Adrenal gland (tissue), 12 donors: ENCODE data around the gene ADAMTS18. TPM values are rescaled to one million over a fixed set of nuclear protein-coding genes. Genes with fewer than 3 reads are reported as not detected.

ENCODE experiments used
- DNase-seq, 7 donors: peaks; one replicate each; pipeline ENCODE4 v3.0.0-alpha.2; 2019 to 2020
- H3K27ac ChIP-seq, 5 donors: fragments of 200-600 bp; sonication (generic) in 4 of 5; 1 replicate in 3 of 5; 2 replicates in 2 of 5; pipeline versions ENCODE4 v1.5.1 to v1.8.0; 2016 to 2020; ENCODE audit warnings: mild to moderate bottlenecking in 1 of 5
- H3K27me3 ChIP-seq: fragments of 200-600 bp; 2 replicates; pipeline ENCODE4 v1.8.0; 2021
- H3K36me3 ChIP-seq, 2 donors: fragments of 200-600 bp; replicated peaks in 1 of 2; 1 replicate in 1 of 2; 2 replicates in 1 of 2; pipeline versions ENCODE4 v1.5.1 to v1.8.0; 2018 to 2022
- H3K4me1 ChIP-seq, 2 donors: fragments of 200-600 bp; replicated peaks in 1 of 2; 1 replicate in 1 of 2; 2 replicates in 1 of 2; pipeline versions ENCODE4 v1.5.1 to v1.8.0; 2018 to 2021
- H3K4me3 ChIP-seq, 4 donors: fragments of 200-600 bp; sonication (generic) in 3 of 4; one replicate each; pipeline ENCODE4 v1.5.1; 2016 to 2018
- H3K9me3 ChIP-seq, 3 donors: fragments of 200-600 bp; sonication (generic) in 1 of 3; replicated peaks in 1 of 3; 1 replicate in 2 of 3; 2 replicates in 1 of 3; pipeline versions ENCODE4 v1.5.1 to v1.8.0; 2016 to 2021
- CTCF ChIP-seq, 6 experiments: fragments of 450-650 bp in 4 of 6; fragments of 200-600 bp in 2 of 6; sonication (generic) in 1 of 6; IDR thresholded peaks; 1 replicate in 5 of 6; 2 replicates in 1 of 6; pipeline versions ENCODE4 v1.5.1 to v1.8.0; 2016 to 2021; ENCODE audit warnings: antibody characterized with exemption in 6 of 6, mild to moderate bottlenecking in 2 of 6, moderate library complexity in 1 of 6
- POLR2A ChIP-seq, 2 donors: fragments of 450-650 bp; IDR thresholded peaks; one replicate each; pipeline ENCODE4 v1.6.1; 2017; ENCODE audit warnings: antibody characterized with exemption in 2 of 2, mild to moderate bottlenecking in 2 of 2, moderate library complexity in 1 of 2
- WGBS, 4 donors: extraction: QIAGEN DNeasy Blood & Tissue Kit in 2 of 4; methylation state at CpG; one replicate each; pipeline versions ENCODE4 v1.1.5 to v1.1.7; 2013 to 2017; 5-methylcytosine and 5-hydroxymethylcytosine counted together
- intact Hi-C, 2 donors: fragments of 100-400 bp; cut with DNase I; formaldehyde crosslinking; loops; one replicate each; pipeline versions ENCODE4 v1.14.1 to v1.15.0; 2022 to 2023
- polyA plus RNA-seq, 3 donors: library from polyadenylated mRNA; stranded (reverse); fragments of 200-250 nt in 2 of 3; fragments of 350-450 nt in 1 of 3; fragmentation: Illumina TruSeq in 1 of 3; extraction: RNeasy Lipid Tissue Mini Kit (QIAGEN cat#74804) in 1 of 3; gene quantifications; one replicate each; pipeline ENCODE4 v1.2.3, GENCODE V29; 2013 to 2014
- total RNA-seq, 9 donors: library from RNA; depleted of rRNA in 4 of 9; stranded (reverse); fragments of >200 nt in 4 of 9; fragments of 120-200 nt in 1 of 9; fragmentation: NEBNext Ultra II Directional in 1 of 9; extraction: Animal tissue kit (Norgen Biotek cat#: 25700) in 1 of 9; gene quantifications; one replicate each; pipeline versions ENCODE4 v1.1.0 to v1.2.4, GENCODE V29; 2013 to 2023
- donor health status: healthy with polysubstance abuse.
- donor health status: Bipolar disorder and iron deficiency.
- donor health status: DM: yes; HTN: yes; CAD: no.
- donor health status: DM: no; HTN: no; CAD: no.
- donor health status: DM: no; HTN: no; CAD: no.
- donor health status: DM: yes; HTN: yes; CAD: no.

Gene ADAMTS18
- total and polyA plus RNA-seq, 12 donors: 0.10 to 0.32 (median 0.11) TPM; not detected in 9

GRCh38 chr16:77434022-77434529 is 758 bp downstream of the ADAMTS18 start:
- H3K4me1 ChIP-seq: no peaks in the 10 kb centered on the region
- H3K27ac ChIP-seq: no peak overlapping the region
- TF ChIP-seq CTCF (IDR thresholded peaks at IDR 0.05): no peak
- no peak for TF ChIP-seq POLR2A (IDR thresholded peaks at IDR 0.05)
- DNase-seq: no peak
- intact Hi-C loops: no loop called here
- 2 to 8% (median 2%) methylated on average over 5 to 17 of the region's 17 CpGs for WGBS, 4 donors
- no peak overlapping the region for H3K4me3 ChIP-seq
- H3K27me3 ChIP-seq: peaks cover 22% of the 10 kb centered on the region
- no peaks in the 10 kb centered on the region for H3K36me3 ChIP-seq
- H3K9me3 ChIP-seq: no peaks in the 10 kb centered on the region

- Histone ChIP-seq H3K27me3 (peaks cover 22% of the 10 kb centered on the region), H3K36me3 (no peaks in the 10 kb centered on the region), H3K9me3 (no peaks in the 10 kb centered on the region), H3K4me1 (no peaks in the 10 kb centered on the region), H3K4me3 (no peak overlapping the region), H3K27ac (no peak overlapping the region)
- no peak for TF ChIP-seq CTCF (IDR thresholded peaks at IDR 0.05)
- TF ChIP-seq POLR2A (IDR thresholded peaks at IDR 0.05): no peak
- no peak for DNase-seq
- WGBS, 4 donors: 25 to 38% (median 34%) methylated on average over 6 of the region's 6 CpGs
- intact Hi-C loops: no loop called here
Observed at GRCh38 chr16:77433146-77433545, 1.7 kb downstream of the ADAMTS18 start.

GRCh38 chr16:77432264-77432663 is 2.6 kb downstream of the ADAMTS18 start:
- Histone ChIP-seq H3K4me3 (no peak overlapping the region), H3K27me3 (peaks cover 22% of the 10 kb centered on the region), H3K27ac (no peak overlapping the region), H3K4me1 (no peaks in the 10 kb centered on the region), H3K9me3 (no peaks in the 10 kb centered on the region), H3K36me3 (no peaks in the 10 kb centered on the region)
- DNase-seq: no peak
- intact Hi-C loops: no loop called here
- TF ChIP-seq POLR2A (IDR thresholded peaks at IDR 0.05): no peak

- TF ChIP-seq CTCF (IDR thresholded peaks at IDR 0.05) (no peak), POLR2A (IDR thresholded peaks at IDR 0.05) (no peak)
- Histone ChIP-seq H3K36me3 (no peaks in the 10 kb centered on the region), H3K4me1 (no peaks in the 10 kb centered on the region), H3K4me3 (no peak overlapping the region), H3K9me3 (no peaks in the 10 kb centered on the region), H3K27me3 (peaks cover 22% of the 10 kb centered on the region), H3K27ac (no peak overlapping the region)
- no peak for DNase-seq
- WGBS, 4 donors: 37 to 50% (median 47%) methylated on average over 17 of the region's 17 CpGs
- intact Hi-C loops: no loop called here
Observed at GRCh38 chr16:77430787-77431585, 3.8 kb downstream of the ADAMTS18 start.

- peaks cover 22% of the 10 kb centered on the region for H3K27me3 ChIP-seq
- no peaks in the 10 kb centered on the region for H3K4me1 ChIP-seq
- intact Hi-C loops: no loop called here
- no peak for DNase-seq
- no peaks in the 10 kb centered on the region for H3K36me3 ChIP-seq
- WGBS, 4 donors: 87 to 89% (median 89%) methylated on average over 4 of the region's 4 CpGs
- no peaks in the 10 kb centered on the region for H3K9me3 ChIP-seq
- no peak overlapping the region for H3K4me3 ChIP-seq
- TF ChIP-seq POLR2A (IDR thresholded peaks at IDR 0.05): no peak
- TF ChIP-seq CTCF (IDR thresholded peaks at IDR 0.05): no peak
- no peak overlapping the region for H3K27ac ChIP-seq
Observed at GRCh38 chr16:77430360-77430759, 4.5 kb downstream of the ADAMTS18 start.
